ENCODE measurements around the gene SLC35F3.
"Not testable (repeated sequence)": the region's sequence is repeated elsewhere in the genome, so short reads cannot be mapped to it uniquely, and the experiment has no call there.

The SLC35F3 gene

DNA sequence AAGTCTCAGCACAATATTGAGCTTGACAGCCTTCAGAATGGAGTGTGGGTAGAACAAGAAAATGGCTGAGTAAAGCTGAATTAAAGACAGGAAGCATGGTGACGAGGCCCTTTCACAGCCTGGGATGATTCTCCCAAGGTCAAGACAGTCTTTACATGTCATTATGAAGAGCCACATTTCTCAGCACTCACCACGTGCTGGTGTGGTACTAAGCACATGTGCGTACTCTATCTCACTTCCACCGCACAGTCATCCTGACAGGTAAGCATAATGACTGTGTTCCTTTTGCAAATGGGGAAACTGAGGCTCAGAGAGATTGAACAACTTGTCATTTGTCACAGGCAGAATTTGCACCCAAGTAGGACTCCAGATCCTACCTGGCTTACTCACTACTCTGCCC, 376.0 kb downstream of the SLC35F3 start:
- DNase-seq (ENCODE audit: low read depth in 2 of 3, low spot score in 1 of 3), result no peak

DNA sequence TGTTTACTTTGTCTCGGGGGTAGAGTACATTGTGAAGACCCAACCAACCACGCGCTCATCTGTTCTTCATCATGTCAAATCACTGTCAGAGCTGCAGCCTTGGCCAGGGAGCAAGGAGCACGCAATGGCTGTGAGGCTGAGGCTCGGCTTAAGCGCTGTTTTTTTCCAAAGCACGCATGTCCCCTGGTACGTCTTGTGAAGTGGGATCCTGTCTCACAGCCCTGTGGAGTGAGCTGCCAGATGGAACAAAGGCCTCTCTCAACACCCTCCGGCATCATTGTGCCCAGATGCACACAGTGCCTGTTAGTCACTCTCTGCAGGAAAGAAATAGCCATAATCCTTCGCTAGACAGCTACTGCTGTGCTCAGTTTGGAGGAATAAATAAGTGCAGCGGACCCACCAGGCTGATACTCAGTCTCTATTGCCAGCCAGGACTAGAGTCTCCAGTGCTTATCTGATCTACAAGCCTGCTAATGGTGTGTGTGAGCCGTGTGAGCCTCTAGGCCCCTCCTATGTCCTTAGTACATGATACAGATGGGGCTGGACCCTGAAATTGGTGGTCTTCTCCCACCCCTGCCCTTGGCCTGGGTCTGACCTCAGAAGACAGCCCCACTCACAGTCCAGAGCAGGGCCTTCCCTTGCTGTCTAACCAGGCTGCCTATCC, 377.5 kb downstream of the SLC35F3 start:
- no peak for DNase-seq (ENCODE audit: low read depth in 2 of 3, low spot score in 1 of 3)

DNA sequence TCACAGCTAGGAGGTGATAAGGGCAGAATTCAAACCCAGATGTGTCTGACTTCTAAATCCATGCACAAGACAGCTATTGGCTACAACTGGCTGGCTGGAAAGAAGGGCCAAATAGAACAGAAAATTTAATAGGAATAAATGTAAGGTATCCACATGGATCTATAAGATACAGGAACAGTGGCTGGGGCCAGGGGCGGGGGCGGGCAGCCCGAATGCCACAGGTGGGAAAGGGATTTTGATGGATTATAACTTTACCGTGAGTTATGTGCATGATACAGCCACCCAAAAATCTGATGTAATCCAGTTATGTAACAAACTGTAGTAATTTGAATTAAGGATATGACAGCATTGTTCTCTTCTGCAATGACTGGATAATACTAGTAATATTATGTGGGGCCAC, 381.7 kb downstream of the SLC35F3 start:
- no peak for DNase-seq (ENCODE audit: low read depth in 2 of 3, low spot score in 1 of 3)

DNA sequence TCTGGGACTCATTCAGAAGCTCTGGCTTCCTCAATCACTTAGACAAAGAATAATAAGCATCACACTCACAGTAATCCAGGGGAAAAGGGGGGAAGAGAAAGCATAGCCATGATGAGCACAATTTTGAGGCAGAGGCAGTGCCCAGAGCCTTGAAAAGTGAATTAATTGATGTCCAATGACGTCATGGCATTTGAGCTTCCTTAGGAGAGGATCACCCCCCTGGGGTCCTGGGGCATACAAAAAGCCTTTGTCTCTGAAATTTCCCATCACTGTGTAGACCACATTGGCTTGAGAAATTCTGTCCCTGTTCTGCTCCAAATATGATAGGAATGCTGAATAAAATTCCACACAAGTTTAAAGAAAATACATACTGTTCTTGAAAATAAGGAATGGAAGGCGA, 384.5 kb downstream of the SLC35F3 start:
- DNase-seq (ENCODE audit: low read depth in 2 of 3, low spot score in 1 of 3), result no peak

DNA sequence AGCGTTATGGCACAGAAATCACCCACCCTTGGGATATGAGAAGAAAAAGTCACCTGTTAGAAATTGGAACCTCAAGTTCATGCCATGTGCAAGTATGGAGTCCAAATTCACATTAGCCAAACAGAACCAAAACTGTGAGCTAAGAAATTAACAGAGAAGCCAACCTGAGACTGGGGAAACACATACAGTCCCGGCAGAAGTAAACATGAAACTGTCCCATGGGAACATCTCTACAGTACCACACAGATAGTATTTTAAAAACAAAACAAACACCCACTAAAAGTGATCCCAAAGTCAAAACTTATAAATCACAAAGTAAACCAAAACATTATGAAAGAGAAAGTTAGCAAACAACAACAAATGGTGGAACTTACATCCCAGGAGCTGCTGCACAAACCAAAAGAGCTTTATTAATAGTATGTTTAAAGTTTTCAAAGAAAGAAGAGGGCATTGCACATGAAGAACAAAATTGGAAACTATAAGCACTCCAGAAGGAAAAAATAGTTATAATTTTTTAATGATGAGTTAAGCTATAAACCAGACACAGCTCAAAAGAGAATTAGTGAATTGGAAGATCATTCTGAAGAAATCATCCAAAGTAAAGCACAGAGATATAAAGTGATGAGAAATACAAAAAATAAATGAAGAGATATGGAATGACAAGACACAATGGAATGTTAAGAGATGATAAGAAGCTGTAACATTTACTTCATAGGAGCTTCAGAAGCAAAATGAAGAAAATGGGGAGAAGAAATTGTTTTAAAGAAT, 385.2 kb downstream of the SLC35F3 start:
- DNase-seq (ENCODE audit: low read depth in 2 of 3, low spot score in 1 of 3), result no peak

DNA sequence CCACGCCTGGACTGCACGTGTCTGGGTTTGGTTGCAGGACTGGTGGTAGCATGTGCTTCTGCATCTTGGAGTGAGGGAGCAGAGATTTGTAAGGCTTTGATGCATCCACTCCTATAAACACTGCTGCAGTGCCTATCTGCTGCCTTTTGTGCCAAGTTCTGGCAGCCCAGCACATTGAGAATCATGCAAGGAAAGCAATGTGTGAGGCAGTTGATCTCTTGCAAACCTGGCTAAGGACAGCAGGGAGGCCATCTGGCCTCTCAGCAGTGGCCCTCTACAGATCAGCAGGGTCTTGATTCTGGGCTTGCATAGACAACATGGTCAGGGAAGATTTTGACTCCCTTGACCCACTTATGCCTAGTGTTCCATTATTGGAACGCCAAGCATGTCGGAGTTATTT, 387.5 kb downstream of the SLC35F3 start:
- DNase-seq (ENCODE audit: low read depth in 2 of 3, low spot score in 1 of 3), result no peak

DNA sequence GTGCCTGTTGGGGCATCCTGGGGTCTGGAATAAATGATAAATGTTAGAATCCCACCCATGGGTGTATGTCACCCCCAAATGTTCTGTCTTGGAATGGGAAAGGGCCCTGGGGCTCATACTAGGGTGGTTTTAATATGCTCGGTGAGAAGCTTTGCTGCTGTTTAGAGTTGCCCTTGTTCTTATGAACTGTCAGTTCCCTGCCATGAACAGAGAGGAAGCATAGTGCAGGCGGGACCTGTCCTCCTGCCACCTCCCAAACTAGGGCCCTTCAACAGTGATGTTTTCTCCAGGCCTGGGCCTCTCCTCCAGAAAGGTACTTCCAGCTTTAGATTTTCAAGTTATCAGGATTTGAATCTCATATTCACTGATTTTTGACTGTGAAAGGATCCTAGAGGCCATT, 388.1 kb downstream of the SLC35F3 start:
- DNase-seq (ENCODE audit: low read depth in 2 of 3, low spot score in 1 of 3), result no peak

DNA sequence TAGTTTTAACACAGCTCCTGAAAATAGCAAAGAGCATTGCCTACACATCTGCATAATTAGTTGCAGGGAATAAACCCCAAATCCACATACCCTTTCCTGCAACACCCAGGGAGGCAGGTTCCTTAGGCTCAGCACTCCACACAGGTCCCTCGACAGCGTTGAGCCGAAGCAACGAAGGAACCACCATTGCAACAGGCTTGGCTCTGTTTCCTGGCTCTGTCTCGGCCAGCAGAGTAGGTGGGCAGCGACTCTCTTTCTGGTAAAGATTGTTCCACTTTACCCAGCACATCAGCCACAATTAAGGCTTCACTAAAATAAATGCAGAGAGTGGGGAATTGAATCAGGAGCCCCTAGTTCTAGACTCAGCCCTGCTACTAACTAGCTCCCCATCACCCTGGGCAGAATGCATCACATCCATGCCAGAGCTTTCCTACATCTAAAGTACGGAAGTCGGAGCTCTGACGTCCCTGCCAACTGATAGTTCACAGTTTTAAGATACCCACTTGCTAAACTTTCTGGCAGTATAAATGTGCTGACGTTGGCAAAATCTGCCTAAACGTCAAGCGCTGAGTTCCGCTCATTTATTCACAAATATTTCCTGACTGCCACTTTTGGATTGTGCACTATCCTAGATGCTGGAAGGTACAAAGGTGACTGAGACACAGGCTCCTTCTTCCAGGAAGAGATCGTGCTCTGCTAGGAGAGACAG, 389.8 kb downstream of the SLC35F3 start:
- no peak for DNase-seq (ENCODE audit: low read depth in 2 of 3, low spot score in 1 of 3)

DNA sequence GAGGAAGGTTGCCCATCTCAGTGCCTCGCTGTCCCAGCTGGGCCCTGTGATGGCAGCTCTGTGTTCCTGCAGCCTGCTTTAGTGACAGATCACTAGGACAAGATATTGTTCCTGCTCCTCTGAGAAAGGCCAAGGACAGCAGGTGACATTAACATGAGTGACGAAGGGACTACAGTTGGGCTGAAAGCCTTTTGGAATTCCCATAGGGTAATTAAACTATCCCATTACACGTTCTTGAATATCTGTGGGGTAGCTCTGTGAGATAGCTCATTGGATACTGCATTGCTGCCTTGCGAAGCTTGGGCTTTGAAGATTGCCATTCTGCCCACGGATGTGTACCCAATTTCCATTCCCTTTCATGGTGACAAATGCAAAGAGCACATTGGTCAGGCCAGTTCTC, 390.6 kb downstream of the SLC35F3 start:
- DNase-seq (ENCODE audit: low read depth in 2 of 3, low spot score in 1 of 3), result no peak

DNA sequence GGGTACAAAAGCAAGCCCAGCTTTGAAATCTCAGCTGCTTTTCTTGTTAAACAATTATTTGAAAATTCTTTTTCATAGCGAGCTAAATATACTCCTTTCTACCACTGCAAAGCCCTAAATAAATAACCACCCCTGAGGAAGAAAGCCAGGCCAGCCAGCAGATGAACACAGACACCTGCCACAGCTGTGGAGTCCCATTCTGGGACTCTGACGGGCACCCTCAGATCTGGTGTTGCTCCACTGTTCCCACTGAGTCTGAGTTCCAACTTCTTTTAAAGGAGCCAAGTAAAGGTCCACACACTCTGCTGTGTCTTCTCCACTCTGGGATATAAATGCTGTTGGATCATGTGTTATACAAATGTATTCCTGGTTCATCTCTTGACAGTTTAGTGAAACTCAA, 391.1 kb downstream of the SLC35F3 start:
- no peak for DNase-seq (ENCODE audit: low read depth in 2 of 3, low spot score in 1 of 3)

DNA sequence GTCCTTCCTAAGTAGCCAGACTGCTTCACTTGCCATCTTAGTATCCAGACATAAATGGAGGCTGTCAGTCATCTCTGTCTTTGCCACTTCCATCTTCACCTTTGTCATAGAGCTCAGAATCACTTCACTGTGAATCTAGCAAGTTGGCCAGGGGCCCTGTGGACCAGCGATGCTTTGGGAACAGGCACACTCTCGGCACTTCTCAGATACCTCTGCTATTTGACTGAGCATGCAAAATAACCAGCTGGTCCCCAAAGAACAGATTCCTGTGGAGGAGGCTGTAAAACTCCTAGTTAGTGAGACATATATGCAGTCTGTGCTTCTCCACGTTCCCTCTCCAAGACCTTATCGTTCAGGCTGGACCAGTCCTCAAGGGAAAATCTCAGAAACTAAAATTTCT, 392.0 kb downstream of the SLC35F3 start:
- no peak for DNase-seq (ENCODE audit: low read depth in 2 of 3, low spot score in 1 of 3)

DNA sequence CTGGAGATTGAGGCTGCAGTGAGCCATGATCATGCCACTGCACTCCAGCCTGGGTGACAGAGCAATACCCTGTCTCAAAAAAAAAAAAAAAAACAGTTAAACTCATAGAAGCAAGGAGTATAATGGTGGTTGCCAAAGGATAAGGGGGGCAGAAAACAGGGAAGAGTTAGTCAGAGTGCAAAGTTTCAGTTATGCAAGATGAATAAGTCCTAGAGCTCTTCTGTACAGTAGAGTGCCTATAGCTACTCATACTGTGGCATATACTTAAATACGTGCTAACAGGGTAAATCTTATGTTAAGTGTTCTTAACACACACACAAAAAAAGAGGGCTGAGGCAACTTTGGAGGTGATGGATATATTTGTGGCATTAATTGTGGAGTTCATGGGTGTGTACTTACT, 393.2 kb downstream of the SLC35F3 start:
- no peak for DNase-seq (ENCODE audit: low read depth in 2 of 3, low spot score in 1 of 3)

DNA sequence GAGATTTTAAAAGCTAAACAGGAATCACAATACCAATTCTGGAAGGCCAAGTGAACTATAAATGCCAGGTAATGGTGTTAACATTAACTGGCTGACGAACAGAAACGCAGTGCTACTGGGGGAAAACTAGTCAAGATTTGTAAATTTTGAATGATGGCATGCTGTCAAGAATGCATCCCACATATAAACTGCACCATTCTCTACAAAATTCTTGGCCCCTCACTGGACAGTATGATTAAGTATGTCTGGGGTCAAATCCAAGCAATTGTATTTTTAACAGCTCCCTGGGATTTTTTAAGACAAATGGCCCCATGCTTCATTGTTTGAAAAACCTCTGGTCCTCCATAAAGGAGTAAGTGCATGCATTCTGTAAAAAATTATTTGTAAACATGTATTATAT, 395.6 kb downstream of the SLC35F3 start:
- DNase-seq (ENCODE audit: low read depth in 2 of 3, low spot score in 1 of 3), result no peak

DNA sequence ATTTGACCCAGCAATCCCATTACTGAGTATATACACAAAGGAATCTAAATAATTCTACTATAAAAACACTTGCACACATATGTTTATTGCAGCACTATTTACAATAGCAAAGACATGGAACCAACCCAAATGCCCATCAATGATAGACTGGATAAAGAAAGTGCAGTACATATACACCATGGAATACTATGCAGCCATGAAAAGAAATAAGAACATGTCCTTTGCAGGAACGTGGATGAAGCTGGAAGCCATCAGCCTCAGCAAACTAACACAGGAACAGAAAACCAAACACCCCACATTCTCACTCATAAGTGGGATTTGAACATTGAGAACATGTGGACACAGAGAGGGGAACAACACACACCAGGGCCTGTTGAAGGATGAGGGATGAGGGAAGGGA, 397.2 kb downstream of the SLC35F3 start:
- not testable (repeated sequence) for DNase-seq (ENCODE audit: low read depth in 2 of 3, low spot score in 1 of 3)

DNA sequence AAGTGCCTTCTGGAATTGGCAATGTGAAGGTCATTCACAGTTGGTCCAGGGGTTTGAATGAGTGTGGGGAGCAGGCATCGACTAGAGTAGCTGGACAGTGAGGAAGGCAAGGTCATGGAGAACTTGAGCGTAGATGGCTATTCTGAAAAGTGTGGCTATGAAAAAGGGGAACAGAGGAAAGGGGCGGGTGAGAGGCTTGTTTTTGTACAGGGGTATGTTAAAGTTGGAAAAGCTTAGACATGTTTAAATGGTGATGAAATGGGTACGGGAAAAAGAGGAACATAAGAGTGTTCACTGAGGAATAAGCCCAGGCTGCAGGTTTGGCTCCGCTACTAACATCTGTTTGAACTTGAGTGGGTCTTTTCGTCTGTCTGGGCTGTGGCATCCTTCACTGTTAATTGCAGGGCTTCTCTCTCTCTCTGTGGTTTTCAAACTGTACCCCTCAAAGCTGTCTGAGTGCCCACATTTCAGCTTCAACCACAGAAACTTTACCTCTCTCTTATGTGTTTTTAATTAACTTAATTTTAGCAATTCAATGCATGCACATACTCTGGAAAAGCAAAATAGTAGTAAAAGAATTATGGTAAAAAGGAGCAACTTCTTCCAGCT, 398.0 kb downstream of the SLC35F3 start:
- no peak for DNase-seq (ENCODE audit: low read depth in 2 of 3, low spot score in 1 of 3)

DNA sequence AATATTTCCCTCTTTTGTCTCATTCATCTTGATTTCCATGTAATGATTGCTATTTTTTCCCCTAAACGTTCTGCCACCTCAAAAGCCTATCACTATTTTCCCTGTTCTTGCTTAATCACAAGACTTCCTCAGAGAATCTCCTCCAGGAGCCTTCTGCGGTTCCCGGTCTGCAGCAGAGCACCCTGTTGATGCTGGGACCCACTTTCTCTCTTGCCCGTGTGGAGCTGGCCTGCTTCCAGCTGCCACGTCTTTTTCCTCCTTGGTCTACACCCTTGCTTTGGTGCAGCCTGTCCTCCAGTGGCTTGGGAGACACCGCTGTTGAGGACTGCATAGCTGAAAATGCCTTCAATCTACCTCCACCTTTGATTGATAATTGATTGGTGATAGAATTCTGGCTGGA, 398.8 kb downstream of the SLC35F3 start:
- DNase-seq (ENCODE audit: low read depth in 2 of 3, low spot score in 1 of 3), result no peak

DNA sequence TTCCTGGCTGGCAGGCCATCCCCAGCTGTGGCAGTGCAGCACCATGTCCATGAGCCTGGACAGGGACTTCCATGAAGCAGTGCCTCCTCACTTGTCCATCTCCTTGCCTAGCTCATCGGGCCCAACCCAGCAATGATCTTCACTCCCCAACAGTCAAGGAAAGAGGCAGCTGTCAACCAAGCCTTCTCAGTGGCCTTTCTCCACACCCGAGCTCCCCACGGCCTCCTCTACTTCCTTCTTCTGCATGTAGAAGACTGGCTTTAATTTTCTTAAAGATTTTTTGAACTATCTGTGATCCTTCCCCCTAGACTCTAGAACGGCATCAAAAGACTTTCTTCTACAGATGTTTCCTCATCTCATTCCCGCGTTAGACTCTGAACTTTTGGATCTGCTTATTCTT, 403.2 kb downstream of the SLC35F3 start:
- no peak for DNase-seq (ENCODE audit: low read depth in 2 of 3, low spot score in 1 of 3)

DNA sequence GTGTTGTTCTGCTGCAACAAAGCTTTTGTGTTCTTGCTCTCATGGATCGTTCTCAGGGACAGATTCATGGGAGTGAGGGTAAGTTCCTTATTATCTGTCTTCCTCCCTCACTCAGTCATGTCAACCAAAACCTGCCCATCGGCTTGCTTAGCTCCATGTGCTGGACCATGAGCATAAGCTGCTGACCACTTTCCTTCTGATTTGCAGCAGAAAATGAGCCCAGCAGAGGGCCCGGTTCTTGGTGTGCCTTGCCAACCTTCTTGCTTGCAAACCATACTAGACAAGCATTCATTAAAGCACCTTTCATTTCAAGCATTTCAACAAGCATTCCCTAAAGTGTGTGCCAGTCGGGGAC, 404.7 kb downstream of the SLC35F3 start:
- DNase-seq (ENCODE audit: low read depth in 2 of 3, low spot score in 1 of 3), result no peak

DNA sequence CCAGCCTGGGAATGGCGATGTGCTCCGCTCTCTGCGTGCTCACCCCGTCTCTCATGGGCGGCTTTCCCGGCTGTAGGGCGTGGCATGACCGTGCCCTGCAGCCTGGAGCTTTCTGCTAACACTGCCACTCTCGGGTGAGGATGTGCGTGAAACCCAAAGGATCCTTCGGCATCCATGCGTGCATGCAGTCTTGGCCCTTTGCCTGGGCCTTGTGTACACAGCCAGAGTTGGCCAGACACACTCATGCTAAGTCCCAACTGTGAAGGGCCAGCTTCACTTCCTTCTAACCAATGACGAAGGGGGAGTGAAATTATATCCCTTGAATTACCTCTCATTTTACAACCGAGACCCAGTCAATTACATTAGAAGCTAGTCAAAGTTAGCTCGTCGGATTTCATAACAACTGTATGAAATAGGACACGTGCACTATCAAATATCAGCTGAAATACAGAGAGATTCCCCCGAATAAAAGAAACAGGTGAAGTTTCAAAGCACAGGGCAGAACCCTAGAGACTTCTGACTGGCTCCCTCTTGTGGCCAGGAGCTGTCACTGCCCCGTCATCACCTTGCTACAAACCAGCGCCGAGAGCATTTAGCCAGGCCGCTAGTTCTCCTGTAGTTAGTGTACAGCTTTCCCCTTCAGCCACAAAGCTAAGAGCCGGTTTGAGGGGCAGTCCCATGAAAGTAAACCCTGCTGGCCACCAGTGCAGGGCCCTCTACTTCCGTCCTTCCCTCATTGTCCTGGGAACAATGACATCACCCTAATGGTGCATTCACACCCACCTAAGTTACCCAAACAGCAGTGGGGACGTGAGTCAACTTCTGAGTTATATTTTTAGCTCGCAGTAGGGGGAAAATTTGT, 405.4 kb downstream of the SLC35F3 start:
- peak; percentile 65 to 81 (median 66) for DNase-seq (ENCODE audit: low read depth in 2 of 3, low spot score in 1 of 3)

DNA sequence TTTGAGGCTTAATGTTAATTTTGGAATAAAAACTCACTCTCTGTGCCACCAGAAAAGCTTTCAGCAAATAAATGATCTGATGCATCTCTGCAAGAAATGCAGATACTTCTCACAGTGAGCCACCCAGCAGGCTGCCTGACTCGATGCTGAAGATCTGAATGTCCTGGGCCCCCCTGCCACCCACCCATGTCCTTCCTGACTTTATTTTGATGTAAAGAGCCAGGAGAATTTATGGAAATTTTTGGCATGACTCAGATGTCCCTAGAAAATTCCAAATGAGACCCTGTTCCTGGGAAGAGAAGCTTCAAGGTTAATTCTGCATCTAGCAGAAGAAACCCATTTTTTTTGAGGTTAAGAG, 406.0 kb downstream of the SLC35F3 start:
- no peak for DNase-seq (ENCODE audit: low read depth in 2 of 3, low spot score in 1 of 3)

DNA sequence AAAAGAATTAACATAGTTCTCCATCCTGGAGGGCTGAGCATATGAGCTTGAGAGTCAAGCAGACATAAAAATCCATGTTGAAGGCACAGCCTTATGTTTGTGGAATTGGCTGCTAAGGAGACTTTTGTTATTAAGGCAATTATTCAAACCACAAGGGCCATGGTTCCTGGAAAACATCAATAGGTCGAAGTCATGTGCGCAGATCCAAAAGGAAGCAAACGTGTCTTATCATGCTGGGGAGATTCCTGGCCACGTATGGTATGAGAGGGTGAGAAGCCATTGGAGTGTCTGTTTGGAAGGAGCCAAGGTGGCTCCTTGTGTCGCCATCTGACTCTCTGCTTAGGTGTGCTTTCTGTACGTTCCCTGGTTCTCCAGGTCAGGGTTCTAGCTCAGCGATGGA, 406.9 kb downstream of the SLC35F3 start:
- DNase-seq (ENCODE audit: low read depth in 2 of 3, low spot score in 1 of 3), result no peak

All from stimulated activated CD4-positive, alpha-beta T cell treated with anti-CD3 and anti-CD28 coated beads, Interleukin-12 subunit alpha, Interleukin-12 subunit beta, amount 100 ng/mL, for 48 hours (primary cell).